Measurements from ENCODE around the gene WDFY1.
A peak's percentile ranks its signal among the peaks of the same experiment; 100 is the strongest.

WDFY1 gene

GRCh38 chr2:223957092-223957851 lies 12.1 kb upstream of the WDFY1 start, which contains the start of gene MRPL44 (continued):
- peak; percentile 72; the same call in 1 of the 2 replicates for TF ChIP-seq TSHZ1 (tag by site-specific recombination; IDR thresholded peaks at IDR 0.05; ENCODE audit: borderline replicate concordance)
- no peak for TF ChIP-seq ZNF514 (tag by site-specific recombination; IDR thresholded peaks at IDR 0.05)
- 0 out of 2 replicates have a peak, but pooled peaks have one; percentile 14 for TF ChIP-seq ZNF18 (tag by site-specific recombination; IDR thresholded peaks at IDR 0.05)
- no peak for TF ChIP-seq EGR2 (tag by site-specific recombination; IDR thresholded peaks at IDR 0.05; ENCODE audit: low read depth)
- no peak for TF ChIP-seq ZNF830 (tag by site-specific recombination; IDR thresholded peaks at IDR 0.05; ENCODE audit: low read depth)
- TF ChIP-seq ZNF768 (tag by site-specific recombination; IDR thresholded peaks at IDR 0.05), result no peak
- no peak for TF ChIP-seq ZNF174 (tag by site-specific recombination; IDR thresholded peaks at IDR 0.05)
- no peak for TF ChIP-seq ZNF23 (tag by site-specific recombination; IDR thresholded peaks at IDR 0.05; ENCODE audit: borderline replicate concordance)
- no peak for TF ChIP-seq ZNF645 (tag by site-specific recombination; IDR thresholded peaks at IDR 0.05)
- TF ChIP-seq ZNF654 (tag by site-specific recombination; IDR thresholded peaks at IDR 0.05; ENCODE audit: low read depth), result no peak
- TF ChIP-seq ZNF510 (tag by site-specific recombination; IDR thresholded peaks at IDR 0.05; ENCODE audit: insufficient replicate concordance), result no peak
- no peak for TF ChIP-seq ZNF560 (tag by site-specific recombination; IDR thresholded peaks at IDR 0.05; ENCODE audit: borderline replicate concordance)
- TF ChIP-seq ZNF585B (tag by site-specific recombination; IDR thresholded peaks at IDR 0.05), result peak; percentile 39; the same call in 1 of the 2 replicates
- TF ChIP-seq ZNF202 (tag by site-specific recombination; IDR thresholded peaks at IDR 0.05; ENCODE audit: borderline replicate concordance), result no peak
- peak; percentile 78 for TF ChIP-seq CTCF (tag by site-specific recombination; IDR thresholded peaks at IDR 0.05)
- peak; percentile 94 for TF ChIP-seq ZEB2 (tag by site-specific recombination; IDR thresholded peaks at IDR 0.05)
- peak; percentile 77; the same call in 1 of the 2 replicates for TF ChIP-seq ZNF394 (tag by site-specific recombination; IDR thresholded peaks at IDR 0.05; ENCODE audit: borderline replicate concordance)
- peak; percentile 52; the same call in 1 of the 2 replicates for TF ChIP-seq KLF10 (tag by site-specific recombination; IDR thresholded peaks at IDR 0.05)
- no peak for TF ChIP-seq ZNF169 (tag by site-specific recombination; IDR thresholded peaks at IDR 0.05)
- peak; percentile 96 for TF ChIP-seq ZXDB (tag by site-specific recombination; IDR thresholded peaks at IDR 0.05)
- TF ChIP-seq ZNF155 (tag by site-specific recombination; IDR thresholded peaks at IDR 0.05), result no peak
- no peak for TF ChIP-seq ZNF398 (tag by site-specific recombination; IDR thresholded peaks at IDR 0.05)
- TF ChIP-seq FEZF1 (tag by site-specific recombination; IDR thresholded peaks at IDR 0.05), result no peak
- peak; percentile 100 for TF ChIP-seq ZBTB11 (tag by site-specific recombination; conservative IDR thresholded peaks at IDR 0.05; ENCODE audit: low read depth)
- TF ChIP-seq SETDB1 (IDR thresholded peaks at IDR 0.05; ENCODE audit: insufficient read length, low read length), result no peak
